ENCODE data around the gene CTNNA2.

The CTNNA2 gene

DNA sequence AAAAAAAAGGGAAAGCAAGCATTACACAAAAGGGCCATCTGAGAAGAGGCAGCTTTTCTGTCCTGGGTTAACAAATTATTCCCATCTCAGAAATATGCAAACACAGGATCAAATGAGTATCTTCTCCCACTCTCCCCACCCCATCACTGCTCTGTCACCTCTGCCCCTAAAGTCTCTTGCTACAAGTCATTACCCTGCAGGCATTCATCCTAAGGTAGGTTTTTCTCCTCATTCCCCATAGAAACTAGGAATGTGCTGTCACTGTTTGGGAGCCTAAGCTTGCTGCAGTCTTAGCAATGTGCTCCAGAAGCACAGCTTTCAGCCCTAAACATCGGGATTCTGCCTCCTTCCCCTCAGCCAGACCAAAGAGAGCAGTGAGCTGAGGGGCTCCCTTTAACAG lies 788.1 kb downstream of the CTNNA2 start:
- DNase-seq: peak; percentile 30

DNA sequence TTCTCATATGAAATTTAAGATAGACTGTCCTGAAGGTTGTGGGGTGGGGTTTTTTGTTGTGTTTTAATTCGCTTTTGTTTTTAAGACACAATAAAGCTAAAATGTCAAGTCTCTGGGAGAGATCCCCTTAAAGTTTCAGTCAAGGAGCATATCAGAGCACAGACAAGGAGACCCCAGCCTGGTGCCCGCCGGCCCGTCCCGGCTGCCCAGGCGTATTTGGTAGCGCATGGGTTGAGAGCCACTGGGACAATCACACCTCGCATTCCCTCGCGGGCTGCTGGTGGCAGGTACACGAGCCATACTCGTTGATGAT lies 789.1 kb downstream of the CTNNA2 start:
- no peak for DNase-seq

DNA sequence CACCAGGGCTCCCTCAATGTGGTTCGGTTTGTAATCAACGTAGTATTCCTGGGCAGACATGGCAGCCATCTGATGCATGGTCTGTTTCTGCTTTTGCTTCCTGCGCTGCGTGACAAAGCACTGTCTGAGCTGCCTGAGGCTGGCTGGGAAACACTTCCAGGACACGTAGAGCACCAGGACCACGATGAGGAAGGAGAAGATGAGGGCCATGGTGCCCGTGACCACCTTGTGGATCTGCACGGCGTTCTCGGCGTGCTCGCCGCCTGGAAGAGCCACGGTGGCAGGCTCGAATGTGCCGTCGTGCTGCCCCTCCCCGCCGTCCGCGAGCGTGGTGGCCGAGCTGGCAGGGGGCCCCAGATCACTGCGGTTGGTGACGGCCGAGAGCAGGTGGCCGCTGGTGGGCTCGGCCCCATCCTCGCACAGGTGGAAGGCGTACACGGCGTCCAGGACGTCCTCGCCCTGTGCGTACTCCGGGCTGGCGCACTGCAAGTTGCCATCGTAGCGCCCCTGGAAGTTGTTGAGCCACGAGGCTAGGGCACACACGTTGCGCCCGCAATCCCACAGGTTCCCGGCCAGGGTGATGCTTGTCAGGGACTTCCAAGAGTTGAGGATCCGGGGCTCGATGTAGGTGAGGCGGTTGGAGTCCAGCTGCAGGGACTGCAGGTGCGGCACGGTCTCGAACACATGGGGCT lies 789.6 kb downstream of the CTNNA2 start:
- DNase-seq: peak; percentile 14

DNA sequence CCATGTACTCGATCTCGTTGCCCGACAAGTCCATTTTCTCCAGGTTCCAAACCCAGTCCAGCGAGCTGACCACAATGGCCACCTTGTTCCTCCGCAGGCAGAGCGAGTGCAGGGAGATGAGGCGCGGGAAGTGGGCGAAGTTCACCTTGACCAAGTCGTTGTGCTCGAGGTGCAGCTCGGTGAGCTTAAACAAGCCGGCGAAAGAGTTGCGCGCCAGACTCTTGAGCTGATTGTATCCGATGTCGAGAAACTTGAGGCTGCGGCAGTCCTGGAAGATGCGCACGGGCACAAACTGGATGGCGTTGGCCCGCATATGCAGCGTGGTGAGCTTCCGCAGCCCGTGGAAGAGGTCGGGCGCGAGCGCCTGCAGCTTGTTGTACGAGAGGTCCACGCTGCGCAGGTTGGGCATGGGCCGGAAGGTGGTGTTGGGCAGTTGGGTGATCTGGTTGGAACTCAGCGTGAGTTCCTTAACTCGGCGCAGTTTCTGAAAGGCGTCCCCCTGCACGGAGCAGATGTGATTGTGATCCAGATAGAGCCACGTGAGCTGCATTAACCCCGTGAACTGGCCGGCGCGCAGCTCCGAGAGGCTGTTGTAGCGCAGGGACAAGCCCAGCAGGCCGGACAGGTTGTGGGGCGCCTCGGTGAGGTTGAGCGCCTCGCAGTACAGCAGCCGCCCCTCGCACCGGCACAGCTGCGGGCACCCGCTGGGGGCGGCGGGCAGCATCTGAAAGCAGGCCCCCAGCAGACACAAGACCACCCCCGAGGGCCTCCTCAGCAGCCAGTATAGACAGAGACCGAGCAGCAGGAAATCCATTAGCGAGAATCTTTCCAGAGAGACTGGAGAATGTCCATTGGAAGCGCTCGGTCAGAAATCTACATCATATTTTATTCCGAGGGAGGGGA lies 790.4 kb downstream of the CTNNA2 start:
- DNase-seq: peak; percentile 64

DNA sequence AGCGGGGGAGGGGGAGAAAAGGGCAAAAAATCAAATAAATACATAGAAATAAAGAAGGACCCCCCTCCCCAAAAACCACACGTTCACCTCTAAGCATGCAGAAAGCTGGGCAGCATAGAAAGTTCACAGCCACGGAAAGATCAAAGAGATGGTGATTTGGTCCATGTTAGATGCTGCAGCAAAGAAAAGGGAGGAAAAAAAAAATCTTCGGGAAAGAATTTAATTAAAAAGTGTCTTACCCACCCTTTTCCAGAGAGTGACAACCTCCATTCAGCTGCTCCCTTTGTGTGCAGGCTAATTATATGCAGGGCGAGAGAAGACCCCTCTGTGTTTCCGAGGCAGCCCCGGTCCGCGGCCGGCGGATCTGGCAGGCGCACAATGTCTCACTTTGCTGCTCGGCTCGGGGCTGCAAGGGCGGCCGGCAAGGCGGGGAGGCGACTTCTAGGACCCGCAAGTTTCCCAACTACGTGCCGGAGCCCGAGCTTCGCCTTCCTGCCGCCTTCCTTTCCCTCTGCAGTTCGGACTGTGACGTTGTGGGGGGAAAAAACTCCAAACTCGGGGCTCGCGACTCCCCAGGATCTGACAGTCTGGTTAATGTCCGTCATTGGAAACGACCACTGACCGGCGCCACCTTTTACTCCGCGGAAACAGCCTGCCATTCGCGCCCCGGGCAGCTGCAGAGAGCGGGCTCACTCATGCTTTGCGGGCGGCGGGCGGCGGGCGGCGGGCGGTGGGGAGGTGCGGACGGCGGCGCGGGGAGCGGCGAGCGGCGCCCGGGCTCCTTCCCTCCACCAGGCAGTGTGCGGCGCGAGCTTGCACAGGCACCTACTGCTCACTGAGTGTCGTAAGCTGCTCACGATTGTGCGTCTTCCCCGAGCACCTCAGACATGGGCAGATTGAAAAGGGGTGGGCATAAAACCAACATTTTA lies 791.3 kb downstream of the CTNNA2 start, which contains the start of gene LRRTM1:
Gene LRRTM1 (minus strand): TSS at position 844 of the 929 bp plus-strand sequence. CDS start 933 bp downstream, outside the sequence.
- peak; percentile 66 for DNase-seq

DNA sequence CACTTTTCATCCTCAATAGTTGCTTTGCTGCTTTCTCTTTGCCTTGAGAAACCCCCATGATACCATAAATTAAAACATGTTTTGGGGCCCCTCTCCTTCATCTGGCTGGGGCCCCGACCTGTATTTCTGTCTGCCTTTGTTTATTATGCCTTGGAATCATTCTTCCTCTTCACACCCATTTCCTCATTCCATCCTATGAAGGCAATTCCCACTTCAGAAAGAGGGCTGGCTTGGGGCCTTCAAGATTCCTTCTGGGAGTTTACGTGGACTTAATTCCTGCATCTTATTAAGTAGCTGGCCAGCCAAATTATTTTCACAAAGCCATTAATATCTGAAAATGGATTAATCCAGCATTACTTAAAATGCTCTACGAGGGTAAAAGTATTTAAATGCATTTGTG lies 798.5 kb downstream of the CTNNA2 start:
- DNase-seq: no peak

DNA sequence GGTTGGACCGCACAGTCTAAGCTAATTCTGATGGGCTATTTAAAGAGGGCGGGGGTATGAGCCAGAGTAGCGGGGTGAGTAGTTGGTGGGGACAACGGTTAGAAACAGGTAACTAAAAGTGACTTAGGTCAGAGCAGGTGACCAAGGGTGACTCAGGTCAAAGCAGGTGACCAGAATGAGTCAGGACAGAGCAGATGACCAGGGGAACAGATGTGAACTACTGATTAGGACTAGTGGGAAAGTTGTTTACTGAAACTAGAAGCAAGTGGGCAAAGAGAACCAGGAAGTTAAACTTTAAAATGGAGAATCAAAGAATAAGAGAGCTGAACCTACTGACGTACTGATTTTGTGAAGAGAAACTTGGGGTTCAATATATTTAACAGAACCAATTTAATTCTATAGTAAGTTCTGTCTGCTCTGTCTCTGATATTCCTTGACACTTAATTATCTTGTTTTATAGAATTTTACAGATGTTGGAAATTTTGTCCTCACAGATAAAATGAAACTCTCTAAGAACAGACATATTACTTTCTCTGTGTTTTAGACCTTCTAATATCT lies 799.5 kb downstream of the CTNNA2 start:
- no peak for DNase-seq

DNA sequence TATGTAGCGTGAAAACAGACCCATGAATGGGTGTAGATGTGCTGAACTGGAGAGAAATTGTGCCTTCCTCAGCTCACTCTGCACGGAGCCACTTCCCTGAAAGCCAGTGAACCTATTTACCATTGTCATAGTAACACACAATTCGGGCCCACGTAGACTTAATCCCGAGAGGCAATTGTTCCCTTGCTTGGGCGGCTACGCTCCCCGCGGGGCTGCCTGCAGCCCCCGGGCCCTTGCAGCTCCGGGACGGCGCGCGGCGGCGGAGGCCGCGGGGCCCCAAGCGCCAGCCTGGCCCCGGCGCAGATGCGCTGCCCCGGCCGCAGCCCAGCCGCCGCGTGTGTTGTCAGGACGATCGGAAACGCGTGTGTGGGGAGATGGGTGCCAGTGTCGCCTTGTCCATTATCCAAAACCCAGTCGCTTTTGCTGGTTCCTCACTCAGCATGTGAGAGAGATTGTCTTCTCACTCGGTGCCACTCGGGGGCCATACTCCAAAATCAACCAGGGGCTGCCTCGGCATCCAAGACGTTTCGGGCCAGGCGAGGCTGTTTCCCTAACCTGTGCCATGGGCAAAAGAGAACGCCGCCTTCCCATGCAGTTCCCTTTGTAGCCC lies 809.6 kb downstream of the CTNNA2 start:
- DNase-seq: no peak

DNA sequence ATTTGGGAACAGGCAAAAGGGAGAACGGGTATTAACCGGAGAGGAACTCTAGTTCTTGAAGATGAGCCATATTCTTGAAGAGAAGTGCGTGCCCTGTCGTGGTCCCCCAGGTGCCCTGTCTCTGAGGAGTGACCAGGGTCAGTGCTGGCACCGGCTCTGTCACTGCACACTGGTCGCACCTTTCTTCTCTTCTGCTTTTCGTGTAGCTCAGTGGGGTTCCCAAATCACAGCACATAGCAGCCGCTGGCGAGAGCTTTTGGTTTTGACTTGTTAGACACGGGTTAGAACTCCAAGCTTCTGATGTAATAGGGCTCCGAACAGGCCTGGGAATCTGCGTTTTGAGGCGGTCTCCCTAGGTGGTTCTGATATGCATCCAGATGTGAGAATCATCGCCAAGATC lies 810.1 kb downstream of the CTNNA2 start:
- no peak for DNase-seq

DNA sequence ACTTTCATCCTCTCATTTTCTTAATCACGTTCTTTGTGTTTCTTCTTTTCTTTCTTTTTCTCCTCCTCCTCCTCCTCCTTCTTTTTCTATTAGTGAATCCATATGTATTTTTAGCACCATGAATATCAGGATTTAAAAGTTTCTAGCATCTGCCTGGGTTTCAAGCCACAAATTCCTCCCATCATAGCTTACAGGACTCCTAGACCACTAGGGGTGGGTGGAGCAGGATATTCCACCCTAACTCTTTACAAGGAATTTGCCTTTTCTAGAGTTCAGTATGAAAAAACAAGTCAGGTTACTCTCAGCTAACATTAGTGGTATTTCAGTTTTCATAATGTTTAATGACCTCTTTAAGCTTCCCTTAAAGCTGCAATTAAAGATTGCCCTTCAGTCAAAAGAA lies 810.8 kb downstream of the CTNNA2 start:
- DNase-seq: no peak

DNA sequence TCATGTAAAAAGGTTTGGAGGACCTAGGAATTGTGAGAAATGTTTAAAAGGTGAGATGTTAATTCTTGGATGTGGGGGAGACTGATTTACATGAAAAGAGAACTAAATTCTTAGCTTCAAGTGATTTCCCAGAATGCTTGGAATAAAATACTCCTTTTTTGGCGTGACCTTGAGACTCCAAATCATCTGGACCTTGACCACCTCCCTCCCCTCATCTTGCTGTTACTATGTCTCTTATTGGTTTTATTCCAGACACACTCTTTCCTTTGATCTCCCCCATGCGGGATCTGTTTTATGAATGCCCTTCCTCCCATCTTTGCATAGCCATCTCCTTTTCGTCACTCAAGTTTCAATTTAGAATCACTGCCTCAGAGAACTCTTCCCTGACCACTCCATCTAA lies 811.7 kb downstream of the CTNNA2 start:
- DNase-seq: no peak

DNA sequence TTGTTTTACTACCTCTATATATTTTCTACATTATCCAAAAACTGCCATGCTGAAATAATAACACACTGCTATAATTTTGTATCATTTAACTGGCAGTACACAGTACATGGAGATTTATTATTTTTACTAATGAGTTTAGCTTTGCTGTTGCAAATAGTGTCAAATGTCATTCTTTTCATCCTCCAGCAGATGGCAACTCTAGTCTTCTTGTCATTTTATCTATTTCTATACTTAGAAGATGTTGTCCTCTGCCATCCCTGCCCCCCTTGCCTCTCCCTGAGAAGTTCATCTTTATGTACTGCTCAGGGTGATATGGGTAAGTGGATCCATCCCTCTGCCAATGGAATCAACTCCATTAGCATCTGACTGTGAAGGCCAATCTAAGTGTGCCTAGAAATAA lies 813.4 kb downstream of the CTNNA2 start:
- peak; percentile 85 for DNase-seq

DNA sequence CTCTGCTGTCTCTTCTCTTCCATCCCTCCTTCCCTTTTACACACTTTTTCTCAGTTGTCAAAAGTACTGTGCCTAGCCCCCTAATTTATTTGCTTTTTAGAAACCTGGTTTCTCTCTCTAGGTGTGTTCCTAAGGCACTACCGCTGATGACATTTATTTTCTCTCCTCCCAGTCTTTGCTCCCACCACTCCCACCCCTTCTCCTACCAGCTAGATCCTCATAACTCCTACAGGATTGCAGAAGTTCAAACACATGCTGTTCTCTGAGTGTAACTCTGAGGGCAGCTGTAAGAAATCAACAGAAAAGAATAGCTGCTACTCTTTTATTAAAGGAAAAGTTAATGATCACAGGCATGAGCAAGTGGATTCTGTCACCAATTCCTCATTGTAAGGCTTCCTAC lies 814.0 kb downstream of the CTNNA2 start:
- DNase-seq: peak; percentile 34

DNA sequence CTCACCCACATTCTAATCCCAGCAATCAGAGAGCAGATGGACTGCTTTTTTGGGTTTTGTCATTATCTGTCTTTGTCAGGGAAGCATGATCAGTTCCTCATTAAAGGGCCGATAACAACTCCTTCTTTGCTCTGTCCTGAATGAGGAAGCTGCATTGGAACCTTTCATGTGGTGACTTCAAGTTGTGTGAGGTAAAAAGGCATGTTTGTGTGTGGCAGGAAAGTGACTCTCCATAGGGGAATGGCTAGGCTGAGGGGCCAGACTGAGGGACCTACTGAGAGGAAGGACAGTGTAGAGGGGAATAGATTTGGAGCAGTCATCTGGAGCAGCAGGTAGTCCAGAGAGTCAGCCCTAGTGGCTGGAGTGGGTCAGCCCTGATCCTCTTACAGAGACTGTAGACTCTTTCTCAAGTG lies 815.3 kb downstream of the CTNNA2 start:
- DNase-seq: no peak

DNA sequence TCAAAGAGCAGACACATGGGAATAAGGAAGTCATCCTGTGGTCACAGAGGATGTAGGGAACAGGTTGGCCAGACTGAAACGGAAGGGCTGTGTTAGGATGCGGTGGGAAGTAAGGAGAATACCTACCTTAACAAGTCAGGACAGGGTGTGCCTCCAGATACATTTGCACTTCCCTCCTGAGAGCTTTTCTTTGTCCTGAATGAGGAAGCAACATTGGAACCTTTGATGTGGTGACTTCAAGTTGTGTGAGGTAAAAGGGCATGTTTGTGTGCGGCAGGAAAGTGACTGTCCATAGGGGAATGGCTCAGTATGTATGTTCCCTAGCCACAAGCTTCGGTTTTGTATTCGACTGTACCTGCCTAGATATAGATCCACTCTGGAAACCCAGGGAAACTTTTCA lies 816.6 kb downstream of the CTNNA2 start:
- DNase-seq: no peak

DNA sequence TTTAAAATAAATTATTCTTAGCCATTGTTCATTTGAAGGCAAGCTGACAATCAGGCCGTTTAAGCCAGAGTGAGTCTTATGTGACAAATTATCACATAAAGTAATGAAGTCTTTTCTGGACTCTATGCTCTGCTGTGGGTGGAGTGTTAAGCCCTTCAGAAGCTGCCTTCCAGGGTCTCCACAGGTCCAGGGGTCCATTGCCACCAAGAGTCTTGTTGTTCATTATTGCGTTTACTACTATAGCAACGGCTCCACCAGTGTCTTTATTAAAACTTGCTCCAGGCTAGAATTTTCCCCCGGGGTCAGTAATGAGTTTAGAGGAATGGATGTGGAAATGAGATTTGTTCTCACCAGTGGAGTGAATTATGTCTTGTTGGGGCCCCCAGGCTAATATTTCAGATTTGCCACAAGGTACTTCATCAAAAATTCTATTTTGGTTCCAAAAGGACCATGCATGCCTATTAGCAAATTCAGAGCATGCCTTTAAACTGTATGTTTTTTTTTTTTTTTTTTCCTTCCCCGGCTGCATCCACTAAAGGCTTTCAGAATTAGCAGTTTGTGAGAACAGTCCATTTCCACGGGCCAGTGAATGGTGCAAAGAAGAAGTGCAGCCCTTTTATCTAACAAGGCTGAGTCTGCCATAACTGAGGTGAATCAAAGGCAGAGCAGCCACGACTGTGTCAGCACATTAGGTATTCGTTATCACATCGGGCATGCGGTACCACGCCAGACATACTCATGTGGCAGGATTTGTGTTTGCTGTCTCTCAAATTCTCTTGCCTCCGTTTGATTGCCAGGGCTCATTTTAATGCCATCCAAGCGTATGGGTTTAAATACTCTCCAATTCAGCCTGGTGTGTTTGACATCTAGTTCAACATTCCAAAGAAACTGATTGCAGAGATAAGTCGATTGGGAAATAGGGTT lies 817.9 kb downstream of the CTNNA2 start:
- peak; percentile 3 for DNase-seq

DNA sequence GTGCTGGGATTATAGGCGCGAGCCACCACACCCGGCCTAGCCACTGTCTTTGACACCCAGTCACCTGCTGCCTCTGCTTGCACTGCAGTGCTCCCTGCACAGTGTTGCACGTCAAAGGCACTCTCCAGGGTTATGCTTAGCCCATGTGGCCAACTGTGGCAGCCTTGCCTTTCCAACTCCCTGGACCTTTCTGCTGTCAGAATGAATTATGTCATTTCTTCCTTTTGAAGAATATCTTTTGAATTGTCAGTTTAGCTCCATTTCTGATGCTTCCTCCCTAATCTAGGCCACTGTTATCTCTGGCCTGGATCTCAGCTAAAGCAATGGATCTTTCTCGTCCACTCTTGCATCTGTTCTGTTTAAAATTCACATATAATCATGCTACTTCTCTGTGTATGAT lies 821.0 kb downstream of the CTNNA2 start:
- no peak for DNase-seq

DNA sequence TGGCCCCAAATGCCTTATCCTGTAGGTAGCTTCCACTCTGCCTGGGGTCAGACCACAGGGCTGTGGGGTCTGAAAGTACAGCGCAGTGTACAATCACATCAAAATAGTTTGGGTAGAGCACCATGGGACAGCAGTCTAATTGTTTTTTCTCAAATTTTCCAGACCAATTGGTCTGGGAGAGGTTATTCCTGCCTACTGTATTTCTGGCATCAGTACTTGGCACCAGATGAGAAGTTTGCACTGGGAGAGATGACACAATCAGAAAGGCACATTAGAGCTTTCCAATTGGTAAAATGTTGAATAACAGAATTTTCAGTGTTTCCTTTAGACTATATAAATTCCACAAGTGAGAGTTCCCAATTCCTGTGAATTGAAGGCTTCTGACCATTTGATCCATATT lies 822.6 kb downstream of the CTNNA2 start:
- no peak for DNase-seq

DNA sequence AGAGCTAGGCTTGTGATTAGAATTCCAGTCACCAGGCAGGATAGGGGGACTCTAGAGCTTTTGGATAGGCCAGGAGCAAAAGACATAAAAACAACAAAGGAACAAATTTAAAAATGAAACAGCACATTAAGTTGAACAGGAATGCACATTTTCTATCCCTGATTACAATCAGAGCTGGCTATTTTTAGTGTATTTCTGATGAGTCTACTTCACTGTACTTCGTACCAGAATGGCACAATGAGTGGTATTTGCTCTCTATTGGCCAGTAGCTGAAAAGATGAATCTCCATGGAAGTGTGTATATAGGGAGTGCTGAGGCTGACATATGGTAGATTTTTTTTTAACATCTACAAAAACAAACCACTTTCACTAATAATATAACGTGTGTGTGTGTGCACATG lies 825.9 kb downstream of the CTNNA2 start:
- DNase-seq: no peak

DNA sequence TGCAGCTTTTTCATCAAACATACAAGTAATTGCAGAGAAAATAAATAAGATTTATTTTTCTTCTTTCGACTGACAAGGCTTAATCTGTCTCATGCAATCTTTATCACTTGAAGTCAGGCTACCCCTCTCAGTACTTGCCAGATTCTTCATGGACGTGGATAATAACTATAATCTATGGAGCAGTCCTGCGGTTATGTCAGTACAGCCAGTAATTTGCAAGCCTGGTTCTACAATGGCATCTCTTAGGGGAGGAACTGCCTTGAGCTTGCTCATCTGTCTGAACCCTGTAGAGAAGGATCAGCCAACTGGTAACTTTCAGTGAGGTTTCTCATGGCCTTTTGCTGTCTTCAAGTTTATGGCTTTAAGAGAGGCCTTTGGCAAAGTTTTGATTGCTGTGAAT lies 827.2 kb downstream of the CTNNA2 start:
- peak; percentile 19 for DNase-seq

DNA sequence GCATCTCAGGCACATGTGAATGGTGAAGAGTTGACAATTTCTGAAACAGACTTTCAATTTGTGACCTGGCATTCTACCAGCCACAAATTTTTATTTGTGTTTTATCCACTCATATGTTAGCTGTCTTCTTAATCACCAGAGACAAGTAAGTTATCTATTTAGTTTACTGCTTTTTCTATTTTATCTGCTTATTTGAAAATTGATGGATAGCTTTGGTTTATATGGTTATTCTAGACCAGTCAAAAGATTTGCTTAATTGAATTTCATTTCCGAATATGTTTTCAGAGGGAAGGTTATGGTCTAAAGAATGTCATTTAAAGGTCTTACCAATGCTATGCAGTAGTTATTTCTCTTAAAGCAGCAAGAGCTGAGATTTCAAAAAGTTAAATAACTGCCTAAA lies 835.2 kb downstream of the CTNNA2 start:
- DNase-seq: no peak
